Colonic mucosa (tissue), 4 donors: Measurements from ENCODE around the gene SMC6. TPM values are rescaled to one million over a fixed set of nuclear protein-coding genes. Genes with fewer than 3 reads are reported as not detected.

Experiments
- DNase-seq: peaks from one replicate; pipeline ENCODE4 v3.0.0-alpha.2; 2020
- H3K27ac ChIP-seq: fragments of 200-600 bp; one replicate; pipeline ENCODE4 v1.8.0; 2021
- H3K27me3 ChIP-seq: fragments of 200-600 bp; one replicate; pipeline ENCODE4 v1.8.0; 2021
- H3K36me3 ChIP-seq: fragments of 200-600 bp; one replicate; pipeline ENCODE4 v1.8.0; 2021
- H3K4me1 ChIP-seq: fragments of 200-600 bp; one replicate; pipeline ENCODE4 v1.8.0; 2021; ENCODE audit warnings: mild to moderate bottlenecking
- H3K4me3 ChIP-seq: fragments of 200-600 bp; one replicate; pipeline ENCODE4 v1.8.0; 2021
- H3K9ac ChIP-seq, 2 donors: one replicate each; pipeline ENCODE4 v1.7.0; 2013; ENCODE audit warnings: control low read depth in 2 of 2, low read depth in 2 of 2, low read length in 2 of 2
- H3K9me3 ChIP-seq: fragments of 200-600 bp; one replicate; pipeline ENCODE4 v1.8.0; 2021
- CTCF ChIP-seq: fragments of 200-600 bp; IDR thresholded peaks from one replicate; pipeline ENCODE4 v1.8.0; 2022; ENCODE audit warnings: antibody characterized with exemption, mild to moderate bottlenecking
- intact Hi-C: fragments of 100-400 bp; cut with DNase I; formaldehyde crosslinking; loops from one replicate; pipeline ENCODE4 v1.14.1; 2022
- total RNA-seq, 2 donors: library from RNA; stranded (reverse); fragmentation: NEBNext Ultra II Directional in 1 of 2; extraction: Animal tissue kit (Norgen Biotek cat#: 25700) in 1 of 2; gene quantifications; one replicate each; pipeline ENCODE4 v1.2.1, GENCODE V29; 2021
- donor health status: healthy.
- donor health status: DM: no; HTN: no; CAD: no.
- donor health status: DM: no; HTN: no; CAD: no.

SMC6 gene
- total RNA-seq, 2 donors from 2014 or later = 23.3 to 25.2 TPM

DNA sequence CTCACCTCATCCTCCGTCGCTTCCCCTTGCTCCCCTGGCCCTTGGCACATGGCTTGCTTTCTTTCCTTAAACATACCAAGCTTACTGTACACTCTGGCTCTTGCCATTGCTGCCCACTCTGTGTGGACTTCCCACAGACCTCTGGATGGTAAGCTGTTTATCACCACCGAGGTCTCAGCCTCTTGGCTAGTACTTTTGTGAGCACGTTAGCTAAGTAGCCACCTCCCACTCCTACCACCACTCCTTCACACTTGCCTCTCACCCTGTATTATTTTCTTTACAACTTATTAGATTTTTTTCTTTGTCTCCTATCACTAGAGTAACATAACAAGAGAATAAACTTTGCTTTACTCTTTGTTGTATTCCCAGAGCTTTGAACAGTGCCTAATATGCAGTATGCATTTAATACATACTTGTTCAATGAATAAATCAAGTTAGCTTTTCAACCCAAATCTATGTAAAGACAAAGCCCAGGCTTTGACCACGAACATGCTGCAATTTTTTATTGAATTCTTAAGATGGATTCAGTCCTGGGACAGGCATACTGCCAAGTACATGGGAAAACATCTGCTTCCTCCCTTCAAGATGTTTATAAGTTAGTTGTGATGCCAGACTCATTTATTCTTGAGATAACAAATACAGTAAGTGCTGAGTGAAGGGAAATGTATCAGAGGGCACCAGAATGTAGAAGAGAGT, 37.7 kb upstream of the SMC6 start:
- H3K9ac ChIP-seq = no peak overlapping the region
- no peak for DNase-seq
- H3K27me3 ChIP-seq = no peaks in the 10 kb centered on the region
- H3K27ac ChIP-seq = no peak overlapping the region
- H3K4me3 ChIP-seq = no peak overlapping the region
- TF ChIP-seq CTCF = no peak
- no peaks in the 10 kb centered on the region for H3K36me3 ChIP-seq
- H3K4me1 ChIP-seq = no peaks in the 10 kb centered on the region
- intact Hi-C loops = no loop called here
- H3K9me3 ChIP-seq = no peaks in the 10 kb centered on the region

DNA sequence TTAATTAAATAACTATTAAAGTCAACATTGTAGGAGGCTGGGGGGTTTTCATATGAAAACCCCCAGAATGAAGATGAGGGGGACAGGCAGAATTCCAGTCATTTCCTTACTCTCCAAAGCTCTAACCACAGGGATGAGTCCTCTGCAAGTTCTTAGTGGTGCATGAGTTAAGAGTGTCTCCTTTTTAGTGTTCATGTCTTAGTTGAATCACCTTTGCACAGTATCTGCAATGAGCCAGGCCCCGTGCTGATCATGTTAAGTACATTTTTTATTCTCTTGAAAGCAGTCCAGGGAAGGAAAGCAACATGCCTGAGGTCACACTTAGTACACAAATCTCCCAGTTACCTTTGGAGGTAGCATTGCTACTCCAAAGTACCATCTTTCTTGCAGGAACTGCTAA, 36.9 kb upstream of the SMC6 start:
- Histone ChIP-seq H3K9me3 (no peaks in the 10 kb centered on the region), H3K4me3 (no peak overlapping the region), H3K9ac (no peak overlapping the region), H3K4me1 (no peaks in the 10 kb centered on the region), H3K27ac (no peak overlapping the region), H3K36me3 (no peaks in the 10 kb centered on the region), H3K27me3 (no peaks in the 10 kb centered on the region)
- intact Hi-C loops = no loop called here
- TF ChIP-seq CTCF = no peak
- no peak for DNase-seq

- no peaks in the 10 kb centered on the region for H3K4me1 ChIP-seq
- no peak overlapping the region for H3K4me3 ChIP-seq
- intact Hi-C loops = no loop called here
- no peak for TF ChIP-seq CTCF
- no peak overlapping the region for H3K27ac ChIP-seq
- H3K36me3 ChIP-seq = no peaks in the 10 kb centered on the region
- no peaks in the 10 kb centered on the region for H3K9me3 ChIP-seq
- H3K27me3 ChIP-seq = no peaks in the 10 kb centered on the region
- no peak for DNase-seq
- no peak overlapping the region for H3K9ac ChIP-seq
These were observed 35.2 kb upstream of the SMC6 start for GRCh38 chr2:17788773-17789172.

DNA sequence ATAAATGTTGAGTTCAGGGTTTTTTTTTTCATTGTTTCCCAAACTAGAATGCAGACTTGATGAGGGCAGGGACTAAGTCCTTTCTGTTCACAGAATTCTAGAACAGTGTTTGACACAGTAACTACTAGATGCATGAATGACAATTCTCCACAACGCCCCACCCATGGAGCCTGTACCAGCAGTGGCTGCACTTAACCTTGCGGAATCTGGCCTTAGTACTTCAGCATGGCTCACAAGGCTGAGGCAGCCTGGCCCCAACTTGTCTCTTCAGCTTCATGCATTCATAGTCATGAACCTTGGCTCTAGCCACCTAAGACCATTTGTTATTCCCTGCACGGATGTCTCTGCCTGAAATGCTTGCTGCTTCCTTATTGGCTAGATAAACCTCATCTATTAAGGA, 33.1 kb upstream of the SMC6 start:
- DNase-seq = no peak
- no peaks in the 10 kb centered on the region for H3K27me3 ChIP-seq
- no peak overlapping the region for H3K9ac ChIP-seq
- no peaks in the 10 kb centered on the region for H3K9me3 ChIP-seq
- TF ChIP-seq CTCF = no peak
- H3K4me1 ChIP-seq = no peaks in the 10 kb centered on the region
- no peaks in the 10 kb centered on the region for H3K36me3 ChIP-seq
- no peak overlapping the region for H3K27ac ChIP-seq
- intact Hi-C loops = no loop called here
- no peak overlapping the region for H3K4me3 ChIP-seq

GRCh38 chr2:17781482-17781881, 27.9 kb upstream of the SMC6 start:
- H3K9ac ChIP-seq = no peak overlapping the region
- TF ChIP-seq CTCF = no peak
- intact Hi-C loops = no loop called here

More at GRCh38 chr2:17781482-17781881, 27.9 kb upstream of the SMC6 start:
- Histone ChIP-seq H3K9me3 (no peaks in the 10 kb centered on the region), H3K27ac (no peak overlapping the region), H3K4me3 (no peak overlapping the region), H3K27me3 (no peaks in the 10 kb centered on the region), H3K36me3 (no peaks in the 10 kb centered on the region), H3K4me1 (no peaks in the 10 kb centered on the region)
- no peak for DNase-seq
